ENCODE measurements around the gene TSPAN3.

GRCh38 chr15:77044228-77045042, 26.5 kb downstream of the TSPAN3 start:
- no peak for TF ChIP-seq CTCF (IDR thresholded peaks at IDR 0.05; ENCODE audit: low read depth, low read length)
- TF ChIP-seq POLR2A (IDR thresholded peaks at IDR 0.05; ENCODE audit: extremely low read depth, insufficient read length): no peak
- no peak for TF ChIP-seq MYC (IDR thresholded peaks at IDR 0.05; ENCODE audit: low read depth, low read length)
- TF ChIP-seq MAX (IDR thresholded peaks at IDR 0.05; ENCODE audit: low read depth, low read length): no peak
